ENCODE results near the gene CTDP1.

CTDP1 gene

GRCh38 chr18:79778291-79778791 lies 98.7 kb downstream of the CTDP1 start:
- POLR2A ChIA-PET: no interaction called here
- H3K4me1 ChIP-seq (ENCODE audit: control insufficient read depth, insufficient read depth, low read length): no peaks in the 10 kb centered on the region
- no peaks in the 10 kb centered on the region for H3K36me3 ChIP-seq (ENCODE audit: control insufficient read depth in 2 of 2, insufficient read depth in 1 of 2, low read length in 2 of 2)
- CTCF ChIA-PET: no interaction called here
- H3K9me3 ChIP-seq (ENCODE audit: control insufficient read depth, insufficient read depth, low read depth, low read length): no peaks in the 10 kb centered on the region
- H3K27ac ChIP-seq (ENCODE audit: extremely low read depth, low read depth, low read length): no peak overlapping the region
- no peak overlapping the region for H3K4me3 ChIP-seq (ENCODE audit: low read depth, low read length)
- TF ChIP-seq BCL11B (tag by site-specific recombination; IDR thresholded peaks at IDR 0.05; ENCODE audit: low read depth) (no peak), MYNN (tag by site-specific recombination; IDR thresholded peaks at IDR 0.05; ENCODE audit: borderline replicate concordance) (no peak), ZNF560 (tag by site-specific recombination; IDR thresholded peaks at IDR 0.05; ENCODE audit: borderline replicate concordance) (no peak), BCL11A (tag by site-specific recombination; IDR thresholded peaks at IDR 0.05; ENCODE audit: low read depth) (no peak), ZNF585B (tag by site-specific recombination; IDR thresholded peaks at IDR 0.05) (no peak), SCRT1 (tag by site-specific recombination; IDR thresholded peaks at IDR 0.05; ENCODE audit: borderline replicate concordance) (no peak), ZNF707 (tag by site-specific recombination; IDR thresholded peaks at IDR 0.05) (no peak), HOXC10 (CRISPR knock-in tag; IDR thresholded peaks at IDR 0.05) (no peak), ZNF580 (tag by site-specific recombination; IDR thresholded peaks at IDR 0.05) (no peak), ZNF239 (tag by site-specific recombination; IDR thresholded peaks at IDR 0.05) (no peak), ZNF18 (tag by site-specific recombination; IDR thresholded peaks at IDR 0.05) (no peak)

GRCh38 chr18:79779021-79779699 lies 99.6 kb downstream of the CTDP1 start:
- no peak overlapping the region for H3K4me3 ChIP-seq (ENCODE audit: low read depth, low read length)
- CTCF ChIA-PET: no interaction called here
- no peaks in the 10 kb centered on the region for H3K9me3 ChIP-seq (ENCODE audit: control insufficient read depth, insufficient read depth, low read depth, low read length)
- POLR2A ChIA-PET: no interaction called here
- no peaks in the 10 kb centered on the region for H3K4me1 ChIP-seq (ENCODE audit: control insufficient read depth, insufficient read depth, low read length)
- H3K27ac ChIP-seq (ENCODE audit: extremely low read depth, low read depth, low read length): no peak overlapping the region
- no peak for TF ChIP-seq ZNF585B (tag by site-specific recombination; IDR thresholded peaks at IDR 0.05)
- TF ChIP-seq PRDM10 (tag by site-specific recombination; IDR thresholded peaks at IDR 0.05): no peak
- no peak for TF ChIP-seq AEBP2 (tag by site-specific recombination; IDR thresholded peaks at IDR 0.05; ENCODE audit: borderline replicate concordance)
- no peak for TF ChIP-seq ZNF660 (tag by site-specific recombination; IDR thresholded peaks at IDR 0.05)
- H3K36me3 ChIP-seq (ENCODE audit: control insufficient read depth in 2 of 2, insufficient read depth in 1 of 2, low read length in 2 of 2): no peaks in the 10 kb centered on the region

Measured in HEK293 (cell line).